ENCODE measurements around the gene FBXL5. TPM values are rescaled to one million over a fixed set of nuclear protein-coding genes. Genes with fewer than 3 reads are reported as not detected.
A peak's percentile ranks its signal among the peaks of the same experiment; 100 is the strongest.

Gene FBXL5
- total and polyA plus RNA-seq, 2 donors (not counting 3 experiments of a cell fraction or from before 2014, with no cell fraction given): 42.2 to 60.2 TPM

- POLR2A ChIA-PET: no interaction called here
Observed at GRCh38 chr4:15652191-15652590, 3.0 kb downstream of the FBXL5 start.

More at GRCh38 chr4:15652191-15652590, 3.0 kb downstream of the FBXL5 start:
- Histone ChIP-seq H4K20me1 (replicated peaks; ENCODE audit: control insufficient read depth, extremely low read depth, insufficient read depth, low read length) (peaks cover 6% of the 10 kb centered on the region), H3K4me2 (ENCODE audit: insufficient read depth, low read length) (peak overlapping the region; percentile 94), H3K79me2 (ENCODE audit: control insufficient read depth, insufficient read depth, low read length) (peaks cover 78% of the 10 kb centered on the region), H3K36me3 (ENCODE audit: control insufficient read depth in 2 of 2, extremely low read depth in 1 of 2, insufficient read depth in 2 of 2, low read length in 2 of 2) (no peaks in the 10 kb centered on the region), H3K27ac (ENCODE audit: insufficient read depth, low read depth, low read length) (no peak overlapping the region), H3K9ac (replicated peaks; ENCODE audit: extremely low read depth, insufficient read depth, low read length) (no peak overlapping the region), H3K27me3 (ENCODE audit: control insufficient read depth in 2 of 2, insufficient read depth in 2 of 2, low read length in 2 of 2) (no peaks in the 10 kb centered on the region), H3K4me3 (replicated peaks in 1 of 3; ENCODE audit: insufficient read depth in 1 of 3, low read depth in 1 of 3, low read length in 3 of 3) (no peak overlapping the region), H3K4me1 (ENCODE audit: control insufficient read depth, extremely low read depth, insufficient read depth, low read length) (peaks cover 36% of the 10 kb centered on the region), H3K9me1 (replicated peaks; ENCODE audit: control insufficient read depth, extremely low read depth, insufficient read depth, low read length) (no peaks in the 10 kb centered on the region), H3K9me3 (replicated peaks; ENCODE audit: control insufficient read depth, insufficient read depth, low read length) (no peaks in the 10 kb centered on the region), H2AFZ (ENCODE audit: low read depth, low read length) (no peak overlapping the region)
- DNase-seq (ENCODE audit: low read depth, low spot score) (peak; percentile 14), FAIRE-seq (no peak)
- dilution Hi-C loops (cut with MboI; ENCODE audit: extremely low pct_ligation_motif_present, low sequenced_read_pairs) (no loop called here), intact Hi-C loops (cut with micrococcal nuclease) (loop anchor here (10.0 kb wide), 2 partner anchors 417 to 573 kb away; partner anchors contain the start of gene TAPT1)
- CTCF ChIA-PET: interaction anchor here (0.9 to 3.4 kb wide), 6 partner anchors 12 to 173 kb away, joined by 3 to 13 read pairs (median 4); no protein-coding TSS in a partner anchor
- no TSS peak for BruUV-seq (replicated peaks)
- TF ChIP-seq CTCF (IDR thresholded peaks at IDR 0.05; ENCODE audit: extremely low read depth in 1 of 2, insufficient read depth in 1 of 2, low read depth in 1 of 2, low read length in 2 of 2) (no peak), EZH2 (IDR thresholded peaks at IDR 0.05; ENCODE audit: borderline replicate concordance, low read depth, low read length, severe bottlenecking) (no peak), POLR2AphosphoS5 (IDR thresholded peaks at IDR 0.05; ENCODE audit: insufficient read depth, low read depth, low read length) (no peak), GATA2 (IDR thresholded peaks at IDR 0.05; ENCODE audit: insufficient read depth, insufficient read length, low read depth, low read length) (no peak), POLR2A (IDR thresholded peaks at IDR 0.05; ENCODE audit: low read depth, low read length) (no peak), JUN (IDR thresholded peaks at IDR 0.05; ENCODE audit: borderline replicate concordance, insufficient read depth, insufficient read length, low read depth) (no peak), MYC (IDR thresholded peaks at IDR 0.05; ENCODE audit: low read depth, low read length) (no peak), MAX (IDR thresholded peaks at IDR 0.05; ENCODE audit: insufficient read depth, insufficient read length) (no peak), FOS (IDR thresholded peaks at IDR 0.05; ENCODE audit: borderline replicate concordance, insufficient read depth, low read length) (no peak)
